HG02981 (cell line): Measurements from ENCODE around the gene TMEM238L.

Source experiments
- ATAC-seq: cut with Tn5 transposase; IDR thresholded peaks from one replicate; pipeline ENCODE4 v1.9.1; 2021; ENCODE audit warnings: mild to moderate bottlenecking, moderate library complexity; ENCODE audit not compliant: unreplicated experiment

TMEM238L gene

DNA sequence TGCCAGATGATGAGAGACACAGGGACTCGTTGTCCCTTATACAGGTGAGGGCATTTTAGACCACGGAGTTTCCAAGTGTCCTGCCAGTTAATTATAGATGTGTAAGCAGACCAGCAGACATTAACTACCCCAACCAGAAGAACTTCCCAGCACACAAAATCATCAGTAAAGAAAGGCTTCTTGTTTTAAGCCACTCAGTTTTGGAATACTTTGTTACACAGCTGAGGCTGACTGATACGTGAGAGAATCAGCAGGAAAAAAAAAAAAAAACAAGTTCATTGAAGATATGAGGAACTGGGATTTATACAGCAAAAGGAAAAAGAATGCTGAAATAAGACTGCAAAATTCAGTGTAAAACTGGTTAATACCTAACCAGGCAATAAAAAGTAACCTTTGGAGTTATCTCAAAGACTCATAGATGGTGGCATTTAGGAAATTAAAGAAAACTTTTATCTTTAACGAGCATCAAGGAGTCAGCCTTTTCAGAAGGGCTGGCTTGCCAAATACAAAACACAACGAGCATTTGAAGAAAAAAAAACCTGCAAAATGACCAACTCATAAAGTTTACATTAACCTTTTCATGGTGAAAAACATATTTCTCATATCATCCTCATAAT, 28.1 kb downstream of the TMEM238L start:
- ATAC-seq = no peak

DNA sequence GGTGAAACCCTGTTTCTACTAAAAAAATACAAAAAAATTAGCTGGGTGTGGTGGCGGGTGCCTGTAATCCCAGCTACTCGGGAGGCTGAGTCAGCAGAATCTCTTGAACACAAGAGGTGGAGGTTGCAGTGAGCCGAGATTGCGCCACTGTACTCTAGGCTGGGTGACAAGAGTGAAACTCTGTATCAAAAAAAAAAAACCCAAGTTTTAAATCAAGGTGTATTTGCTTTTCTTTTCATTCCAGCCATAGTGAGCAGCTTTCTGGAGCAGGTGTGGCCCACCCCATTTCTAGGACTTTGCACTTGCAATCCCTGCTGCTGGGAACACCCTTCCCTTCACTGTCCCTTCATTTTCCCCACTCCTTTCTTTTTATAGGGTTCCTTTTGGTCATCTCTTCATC, 28.8 kb downstream of the TMEM238L start:
- ATAC-seq = no peak

DNA sequence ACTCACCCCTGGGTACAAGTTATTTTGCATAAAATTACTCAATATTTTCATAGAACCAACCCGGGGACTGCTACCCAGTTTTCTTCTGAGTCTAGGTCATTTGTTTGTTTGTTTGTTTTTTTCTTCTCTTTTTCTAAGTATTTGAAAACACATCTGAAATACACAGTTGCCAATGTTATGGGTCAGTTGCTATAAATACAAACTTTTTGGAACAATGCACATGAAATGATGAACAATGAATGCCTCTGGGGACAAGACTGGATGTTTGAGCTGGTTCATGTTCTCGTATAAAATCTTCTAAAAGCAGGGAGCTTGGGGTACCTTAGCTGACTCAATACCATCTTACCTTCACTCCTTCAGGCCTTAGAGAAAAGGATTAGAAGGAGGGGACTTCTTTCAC, 30.5 kb downstream of the TMEM238L start:
- no peak for ATAC-seq

DNA sequence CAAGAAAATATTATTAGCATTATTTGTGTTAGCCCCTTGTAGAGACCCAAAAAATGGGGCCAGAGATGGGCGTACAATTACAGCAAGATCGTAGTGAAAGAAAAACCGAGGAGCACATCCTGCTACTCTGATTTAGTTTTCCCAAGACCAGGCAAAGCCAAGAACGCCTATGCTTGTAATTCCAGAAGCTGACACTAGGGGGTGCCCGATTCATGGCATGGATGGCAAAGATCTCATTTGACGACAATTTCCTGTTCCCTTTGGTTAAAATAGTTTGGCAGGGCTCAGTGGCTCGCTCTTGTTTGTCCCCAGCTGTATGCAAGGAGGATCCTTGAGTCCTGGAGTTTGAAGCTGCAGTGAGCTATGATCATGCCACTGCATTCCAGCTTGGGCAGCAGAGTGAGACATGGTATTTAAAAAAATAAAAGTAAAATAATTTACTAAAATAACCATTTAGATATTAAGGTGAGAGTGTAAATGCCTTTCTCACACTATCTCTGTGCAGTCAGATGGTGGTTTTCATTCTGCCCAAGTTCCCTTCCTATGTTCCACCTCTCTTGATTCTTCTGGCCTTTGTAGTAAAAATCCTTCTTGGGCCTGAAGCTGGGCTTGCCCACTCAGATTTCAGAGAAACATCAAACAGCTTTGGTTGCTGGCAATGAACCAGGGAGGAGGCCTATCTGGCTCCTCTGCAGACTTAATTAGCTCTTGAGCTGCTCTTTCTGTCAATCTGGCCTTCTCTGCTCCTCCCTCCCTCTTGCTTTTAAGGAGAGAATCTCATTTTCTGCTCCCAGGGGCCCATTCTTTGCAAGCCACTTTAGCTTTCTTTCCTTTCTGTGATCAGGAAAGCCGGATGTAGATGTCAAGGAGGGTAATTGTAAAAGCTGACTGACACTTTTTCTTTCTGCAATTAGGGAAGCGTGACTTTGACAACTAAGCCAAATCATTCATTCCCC, 31.2 kb downstream of the TMEM238L start:
- no peak for ATAC-seq

DNA sequence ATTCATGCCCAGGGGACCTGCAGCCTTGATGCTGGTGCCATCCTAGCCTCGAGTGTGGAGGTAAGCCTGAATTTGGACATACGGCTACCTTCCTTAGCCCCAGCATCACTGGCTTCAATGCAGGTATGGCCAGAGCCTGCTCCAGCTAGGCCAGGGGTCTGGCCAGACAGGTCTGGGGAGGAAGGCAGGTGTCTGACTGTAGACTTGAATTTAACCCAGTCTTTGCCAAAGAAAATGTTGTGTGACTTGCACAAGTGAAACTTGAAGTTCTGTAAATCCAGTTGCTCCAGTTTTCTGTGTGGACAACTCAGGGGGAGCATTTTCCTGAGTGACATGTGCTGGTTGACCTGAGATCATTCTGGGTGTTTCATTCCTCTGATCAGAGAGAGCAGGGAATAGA, 32.8 kb downstream of the TMEM238L start:
- no peak for ATAC-seq

DNA sequence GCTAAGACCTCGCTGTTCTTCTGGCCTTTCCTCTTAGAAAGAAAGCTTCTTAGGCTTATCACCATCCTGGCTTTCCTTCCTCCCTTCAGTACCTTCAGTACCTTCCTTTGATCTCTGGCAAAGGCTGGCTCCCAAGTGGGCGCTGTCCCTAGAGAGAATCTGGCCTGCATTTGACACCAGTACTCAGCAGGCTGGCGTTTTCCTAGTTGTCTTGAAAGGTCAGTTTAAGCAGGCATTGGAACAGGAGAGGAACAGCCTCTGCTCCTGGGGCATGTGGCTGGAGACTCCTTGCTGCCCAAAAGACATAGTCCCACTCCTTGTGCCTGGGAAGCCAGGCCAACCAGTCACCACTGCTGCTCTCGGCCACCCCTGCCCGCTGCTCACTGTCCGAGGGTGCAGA, 34.1 kb downstream of the TMEM238L start:
- ATAC-seq = no peak

DNA sequence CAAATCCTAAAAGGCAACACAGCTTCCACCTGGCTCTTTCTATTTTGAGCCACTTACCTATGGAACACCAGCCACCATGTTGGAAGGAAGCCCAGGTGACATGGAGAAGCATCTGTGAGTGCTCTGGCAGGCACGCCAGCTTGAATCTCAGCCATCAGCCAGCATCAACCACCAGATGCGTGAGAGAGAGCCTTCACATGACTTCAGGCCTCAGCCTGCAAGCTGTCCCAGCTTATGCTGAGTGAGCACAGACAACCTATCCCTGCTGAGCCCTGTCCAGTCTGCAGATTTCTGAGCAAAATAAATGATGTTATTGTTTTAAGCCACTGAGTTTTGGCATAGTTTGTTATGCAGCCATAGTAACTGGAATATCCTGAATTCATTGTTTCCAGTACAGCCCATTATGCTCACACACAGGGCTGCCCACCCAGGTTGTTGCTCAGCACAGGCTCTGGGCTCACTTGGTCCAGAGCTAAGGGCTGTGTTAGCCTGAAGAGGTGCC, 35.1 kb downstream of the TMEM238L start:
- ATAC-seq = no peak

DNA sequence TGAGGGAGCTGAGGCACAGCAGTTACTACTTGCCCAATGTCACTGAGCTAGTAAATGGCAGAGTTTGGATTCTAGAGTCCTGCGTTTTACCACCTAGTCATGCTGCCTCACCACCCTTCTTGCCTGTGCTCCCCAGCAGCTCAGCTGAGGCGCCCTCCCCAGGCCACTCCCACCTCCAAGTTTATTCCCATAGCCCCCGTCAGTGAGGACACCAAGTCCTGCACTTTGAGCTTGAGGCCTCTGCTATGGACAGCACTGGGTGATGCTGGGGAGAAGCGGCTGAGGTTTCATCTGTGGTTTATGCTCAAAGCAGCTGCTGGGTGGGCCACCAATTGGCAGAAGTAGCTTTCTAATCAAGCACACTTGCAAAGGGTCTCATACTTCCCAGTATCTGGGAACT, 36.7 kb downstream of the TMEM238L start:
- ATAC-seq = no peak

DNA sequence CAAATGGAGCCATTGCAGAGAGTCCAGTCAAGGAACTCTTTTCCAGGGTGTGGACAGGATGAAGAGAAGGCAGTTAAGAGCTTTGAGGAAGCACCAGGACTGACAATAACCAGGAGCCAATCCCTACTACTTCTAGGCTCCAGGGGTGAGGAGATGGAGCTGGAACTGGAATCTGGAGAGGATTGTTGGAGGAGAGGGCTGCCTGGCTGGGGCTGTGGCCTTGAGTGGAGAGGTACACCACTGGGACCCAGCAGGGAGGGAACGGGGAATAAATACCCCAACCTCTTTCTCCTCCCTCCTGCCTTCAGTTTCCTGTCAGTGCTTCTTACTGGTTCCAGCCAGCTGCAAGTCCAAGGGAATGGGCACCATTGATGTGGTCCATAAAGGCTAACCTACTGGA, 41.9 kb downstream of the TMEM238L start:
- ATAC-seq = no peak

DNA sequence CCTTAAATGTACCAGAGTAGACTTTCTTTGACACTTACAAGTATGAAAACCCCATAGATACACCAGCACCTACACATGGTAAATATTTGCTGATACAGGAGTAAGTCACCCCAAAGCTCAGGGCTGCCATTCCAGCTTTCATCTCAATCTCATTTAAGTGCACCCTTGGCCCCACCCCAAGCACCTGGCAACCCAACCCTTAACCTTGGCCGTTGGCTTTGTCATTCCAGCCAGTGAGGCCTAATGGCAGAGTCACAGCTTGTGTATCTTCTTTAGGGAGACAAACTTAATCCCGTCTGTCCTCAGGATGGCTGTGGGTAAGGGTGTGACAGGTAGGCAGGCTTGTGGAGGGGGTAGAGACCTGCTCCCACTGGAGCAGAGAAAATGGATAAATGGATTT, 42.6 kb downstream of the TMEM238L start:
- ATAC-seq = no peak

DNA sequence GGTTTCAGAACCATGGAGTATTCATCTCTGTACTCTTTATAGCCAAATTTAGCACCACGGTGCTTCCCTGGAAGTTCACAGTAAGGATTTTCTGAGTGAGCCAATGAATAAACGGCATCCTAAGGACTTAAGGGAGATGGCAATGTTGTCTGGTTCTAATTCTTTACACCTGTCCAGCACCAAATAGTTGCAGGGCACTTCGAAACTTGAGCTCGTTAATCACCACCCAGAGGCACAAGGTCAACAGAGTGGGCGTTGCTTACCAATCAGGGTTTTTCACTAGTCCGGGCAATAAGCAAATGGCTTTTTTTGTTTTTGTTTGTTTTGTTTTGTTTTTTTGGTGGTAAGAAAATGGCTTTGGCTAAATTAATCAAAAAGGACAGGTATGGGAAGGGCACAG, 45.8 kb downstream of the TMEM238L start:
- no peak for ATAC-seq

DNA sequence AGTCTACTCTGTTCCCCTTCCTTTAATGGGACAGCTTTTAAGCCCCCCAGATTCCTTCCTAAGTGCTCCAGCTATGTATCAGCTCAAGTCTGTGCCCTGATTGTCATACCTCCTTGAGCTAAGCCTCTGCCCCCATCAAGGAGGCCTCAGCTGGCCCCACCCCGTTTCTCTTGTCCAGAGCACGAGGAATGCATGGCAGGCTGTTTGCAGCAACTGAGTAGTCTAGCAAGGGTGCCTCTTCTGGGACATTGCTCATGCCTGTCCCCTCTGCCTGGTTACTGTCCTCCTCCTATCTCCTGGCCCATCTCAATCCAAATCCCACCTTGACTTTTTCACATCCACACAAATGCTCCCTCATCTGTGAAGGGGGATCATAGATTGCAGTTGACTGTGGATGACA, 46.3 kb downstream of the TMEM238L start:
- no peak for ATAC-seq

DNA sequence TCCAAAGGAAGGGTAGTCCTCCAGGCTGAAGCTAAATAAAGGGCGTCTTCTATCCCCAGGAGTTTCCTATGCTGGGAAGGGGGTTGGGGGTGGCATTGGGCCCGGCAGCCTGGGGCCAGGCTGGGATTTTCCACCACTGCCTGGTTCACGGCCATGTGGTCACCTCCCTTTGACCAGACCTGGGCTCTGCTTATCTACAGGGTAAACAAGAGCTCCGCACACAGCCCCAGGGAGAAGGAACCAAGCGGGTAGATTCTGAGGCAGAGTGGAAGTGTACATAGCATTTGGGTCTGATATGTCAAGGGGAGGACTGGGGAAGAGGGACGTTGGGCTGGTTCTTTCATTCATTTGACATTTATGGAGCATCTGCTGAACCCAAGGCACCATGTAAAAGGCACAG, 46.8 kb downstream of the TMEM238L start:
- no peak for ATAC-seq

DNA sequence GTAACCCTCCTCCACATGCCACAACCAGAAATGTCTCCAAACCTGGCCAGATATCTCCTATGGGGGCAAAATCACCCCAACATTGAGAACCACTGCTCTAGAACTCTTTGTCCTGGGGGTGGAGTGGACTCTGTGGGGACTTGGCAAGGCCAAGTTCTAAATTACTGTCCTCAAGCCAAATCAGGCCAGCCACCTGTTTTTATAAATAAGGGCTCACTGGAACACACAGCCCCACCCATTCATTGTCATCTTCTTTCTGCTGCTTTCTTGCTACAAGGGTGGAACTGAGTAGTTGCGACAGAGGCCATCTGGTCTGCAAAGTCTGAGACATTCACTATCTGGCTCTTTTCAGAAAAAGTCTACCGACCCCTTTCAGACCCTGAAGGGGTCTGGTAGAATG, 47.3 kb downstream of the TMEM238L start:
- ATAC-seq = no peak

DNA sequence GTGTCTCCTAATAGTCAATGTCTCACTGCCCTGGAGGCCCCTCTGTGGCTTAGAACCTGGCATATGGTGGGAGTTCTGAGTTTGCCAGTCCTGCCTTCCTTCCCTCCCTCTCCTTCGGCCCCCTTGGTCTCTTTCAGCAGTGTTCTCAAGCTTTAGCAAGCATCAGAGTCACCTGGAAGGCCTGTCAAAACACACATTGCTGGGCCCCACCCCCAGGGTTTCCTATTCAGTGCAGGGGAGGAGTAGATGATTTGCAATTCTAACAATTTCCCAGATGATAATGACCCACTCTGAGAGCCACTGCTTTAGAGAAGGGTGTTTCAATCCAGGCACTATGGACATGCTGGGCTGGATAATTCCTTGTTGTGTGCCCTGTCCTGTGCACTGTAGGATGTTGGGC, 47.7 kb downstream of the TMEM238L start:
- ATAC-seq = no peak

DNA sequence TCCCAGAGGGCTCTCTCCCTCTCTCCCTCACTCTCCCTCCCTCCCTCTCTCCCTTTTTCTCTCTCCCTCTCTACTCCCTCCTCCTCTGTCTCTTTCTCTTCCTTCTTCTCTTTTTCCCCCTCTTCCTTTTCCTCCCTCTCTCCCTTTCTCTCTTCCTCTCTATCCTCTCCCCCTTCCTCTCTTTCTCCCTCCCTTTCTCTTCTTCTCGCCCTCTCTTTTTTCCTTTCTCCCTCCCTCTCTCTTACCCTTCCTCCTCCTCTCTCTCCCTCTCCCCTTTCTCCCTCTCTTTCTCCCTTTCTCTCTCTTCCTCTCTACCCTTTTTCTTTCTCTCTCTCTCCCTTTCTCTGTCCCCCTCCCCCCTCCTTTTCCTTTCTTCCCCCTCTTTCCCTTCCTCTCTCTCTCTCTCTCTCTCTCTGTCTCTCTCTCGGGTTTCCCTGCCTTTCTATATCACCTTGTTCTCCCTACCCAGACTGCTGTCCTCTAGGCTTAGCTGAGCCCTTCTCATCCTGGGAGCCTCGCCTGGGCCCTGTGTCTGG, 48.2 kb downstream of the TMEM238L start:
- ATAC-seq = no peak

DNA sequence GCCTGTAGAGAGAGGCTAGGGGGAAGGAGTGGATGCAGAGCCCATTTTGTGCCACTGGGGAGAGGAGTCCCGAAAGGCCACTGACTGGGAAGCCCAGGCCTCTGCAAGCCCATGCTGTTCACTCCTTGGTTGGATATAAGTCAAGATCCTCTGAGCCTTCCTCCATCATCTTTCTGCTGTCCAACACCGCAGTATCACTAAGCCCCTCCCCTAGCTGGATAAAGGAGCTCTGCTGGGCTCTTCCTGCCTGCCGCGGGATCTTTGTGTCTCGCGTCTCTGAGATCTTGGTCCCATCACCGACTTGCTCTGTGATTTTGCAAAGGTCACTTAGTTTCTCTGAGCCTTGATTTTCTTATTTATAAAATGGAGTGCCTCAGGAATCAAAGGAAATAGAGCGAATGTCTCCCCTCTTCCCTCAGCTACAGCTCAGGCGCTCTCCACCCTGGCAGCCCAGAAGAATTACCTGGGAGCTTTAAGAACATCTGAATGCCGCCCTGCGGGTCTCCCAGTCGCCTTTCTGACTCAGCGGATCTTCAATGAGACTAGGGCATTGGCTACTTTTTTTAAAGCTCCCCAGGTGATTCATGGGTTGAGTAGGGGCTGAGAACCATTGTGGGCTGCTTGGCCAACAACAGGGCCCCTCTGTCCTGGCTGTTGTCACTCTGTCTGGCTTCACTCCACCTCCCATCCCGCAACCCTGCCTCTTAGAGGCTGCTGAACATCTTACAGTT, 48.9 kb downstream of the TMEM238L start:
- no peak for ATAC-seq

DNA sequence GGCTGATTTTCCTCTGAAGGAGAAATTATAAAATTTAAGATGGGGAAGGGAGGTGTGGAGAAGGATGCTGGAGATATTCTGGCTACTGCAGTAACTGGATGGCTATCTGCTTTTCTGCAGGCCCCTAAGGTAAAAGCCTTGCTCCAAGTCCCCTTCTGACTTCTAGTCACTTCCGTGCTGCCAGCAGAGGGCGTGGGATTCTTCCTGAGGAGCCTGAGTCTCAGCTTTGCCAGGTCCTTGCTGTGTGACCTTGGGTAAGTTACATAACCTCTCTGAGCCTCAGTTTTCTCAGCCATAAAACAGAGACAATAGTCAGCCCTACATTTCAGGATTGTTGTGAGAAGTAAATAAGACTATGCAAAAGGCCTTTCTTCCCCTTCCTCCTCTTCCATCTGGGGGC, 49.8 kb downstream of the TMEM238L start:
- ATAC-seq = no peak

DNA sequence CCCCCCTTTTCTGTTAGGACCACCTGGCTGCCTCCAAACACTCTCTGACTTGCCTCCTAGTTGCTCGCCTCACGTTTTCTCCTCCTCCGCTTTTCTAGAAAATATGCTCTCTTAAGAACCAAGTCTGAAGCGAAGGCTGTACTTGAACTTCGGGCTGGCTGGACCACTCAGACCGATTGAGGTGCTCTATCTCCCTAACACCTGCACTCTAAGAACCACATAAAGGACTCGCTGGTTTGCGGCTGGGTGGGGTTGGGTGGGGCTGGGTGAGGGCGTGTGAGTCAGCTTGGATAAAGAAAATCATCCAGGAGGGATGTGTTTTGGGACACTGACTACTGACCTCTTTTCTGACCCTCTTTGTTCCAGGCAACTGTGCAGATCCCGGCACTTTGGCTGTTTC, 51.2 kb downstream of the TMEM238L start:
- no peak for ATAC-seq

DNA sequence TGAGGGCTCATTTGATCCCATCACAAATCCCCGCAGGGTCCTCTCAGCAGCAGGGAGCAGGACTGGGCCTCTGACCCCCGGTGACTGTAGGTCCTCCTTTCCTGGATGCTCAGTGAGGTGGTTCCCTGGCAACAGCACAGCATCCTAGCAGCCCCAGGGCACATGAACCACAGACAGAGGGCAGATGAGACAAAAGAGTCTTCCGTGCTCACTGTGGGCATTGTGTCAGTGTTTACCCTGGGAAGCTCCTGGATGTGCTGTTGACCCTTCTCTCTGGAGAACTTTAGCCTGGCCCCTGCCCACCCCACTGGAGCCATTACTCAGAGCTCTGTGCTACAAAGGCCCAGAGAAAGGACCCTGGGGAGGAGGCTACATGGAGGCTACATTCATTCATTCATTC, 52.3 kb downstream of the TMEM238L start:
- no peak for ATAC-seq

DNA sequence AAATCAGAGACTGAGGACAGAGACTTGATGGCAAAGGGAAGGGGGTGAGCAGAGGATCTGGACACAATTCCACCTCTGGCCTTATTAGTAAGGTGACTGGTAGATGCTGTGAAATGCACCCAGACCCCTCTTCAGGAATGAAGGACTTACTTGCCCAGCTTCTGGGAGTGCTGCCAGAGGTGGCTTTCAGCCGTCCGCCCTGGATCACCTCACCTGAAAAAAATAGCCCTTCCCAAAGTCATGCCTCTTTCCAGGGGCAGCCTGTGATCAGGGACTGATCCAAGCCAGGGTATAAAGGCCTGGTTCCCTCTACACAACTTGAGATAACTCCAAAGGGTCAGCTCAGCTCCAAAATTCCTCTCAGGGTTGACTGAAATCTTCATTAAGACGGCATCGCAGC, 53.7 kb downstream of the TMEM238L start:
- no peak for ATAC-seq
